HG03457 (cell line): Measurements from ENCODE around the gene RESP18.
"Not testable (repeated sequence)": the region's sequence is repeated elsewhere in the genome, so short reads cannot be mapped to it uniquely, and the experiment has no call there.

Source experiments
- ATAC-seq: cut with Tn5 transposase; IDR thresholded peaks from one replicate; pipeline ENCODE4 v1.9.1; 2021; ENCODE audit warnings: moderate number of reproducible peaks; ENCODE audit not compliant: unreplicated experiment

The RESP18 gene

DNA sequence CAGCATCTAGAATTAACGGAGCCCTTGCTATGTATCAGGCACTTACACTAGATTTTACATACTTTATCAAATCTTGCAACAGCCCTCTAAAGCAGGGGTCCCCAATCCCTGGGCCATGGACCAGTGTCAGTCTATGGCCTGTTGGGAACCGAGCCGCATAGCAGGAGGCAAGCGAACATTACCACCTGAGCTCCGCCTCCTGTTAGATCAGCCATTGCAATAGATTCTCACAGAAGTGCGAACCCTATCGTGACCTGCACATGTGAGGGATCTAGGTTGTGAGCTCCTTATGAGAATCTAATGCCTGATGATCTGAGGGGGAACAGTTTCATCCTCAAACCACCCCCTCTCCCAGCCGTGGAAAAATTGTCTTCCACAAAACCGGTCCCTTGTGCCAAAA lies 39.9 kb downstream of the RESP18 start:
- no peak for ATAC-seq

DNA sequence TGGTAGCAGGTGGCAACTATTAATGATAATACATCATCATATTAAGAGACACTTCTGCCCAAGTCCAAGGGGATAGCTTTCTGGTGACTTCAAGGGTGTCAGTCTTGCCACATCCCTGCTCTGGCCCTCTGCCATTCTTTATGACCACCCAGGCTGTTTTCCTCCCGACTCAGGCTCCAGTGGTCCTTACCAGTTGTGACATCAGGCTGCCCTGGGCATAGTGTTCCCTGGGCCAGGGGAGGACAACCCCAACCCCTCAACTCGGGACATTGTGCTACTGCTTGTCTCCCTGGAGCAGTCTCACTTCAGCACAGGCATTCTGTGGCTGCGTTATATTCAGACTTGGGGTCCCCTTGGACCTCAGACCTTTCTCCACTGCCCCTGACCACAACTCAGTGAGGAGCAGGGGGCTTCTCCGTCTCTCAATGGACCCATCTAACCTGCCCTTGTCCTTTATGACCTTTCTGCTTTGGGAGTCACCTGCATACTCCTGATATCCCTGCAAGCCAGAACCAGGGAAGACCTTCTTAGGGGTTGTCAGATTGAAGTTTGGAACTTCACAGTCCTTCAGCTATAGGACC lies 40.5 kb downstream of the RESP18 start:
- no peak for ATAC-seq

DNA sequence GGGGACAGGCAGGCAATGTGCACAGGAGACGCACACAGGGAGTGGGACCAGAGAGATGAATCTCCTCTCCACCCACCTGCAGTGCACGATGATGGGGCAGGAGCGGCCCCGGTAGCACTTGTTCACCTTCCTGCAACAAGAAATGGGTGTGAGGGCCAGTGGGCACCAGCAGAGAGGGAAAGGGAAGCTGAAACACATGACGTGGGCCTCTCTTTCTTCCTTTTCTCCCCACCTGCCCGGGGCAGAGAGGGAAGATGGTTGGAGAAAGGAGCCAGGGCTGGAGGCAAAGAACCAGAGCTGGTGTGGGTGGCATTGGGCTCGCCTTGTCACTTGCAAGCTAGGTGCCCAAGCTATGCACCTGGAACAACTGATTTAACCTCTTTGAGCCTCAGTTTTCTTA lies 41.1 kb downstream of the RESP18 start:
- ATAC-seq: no peak

DNA sequence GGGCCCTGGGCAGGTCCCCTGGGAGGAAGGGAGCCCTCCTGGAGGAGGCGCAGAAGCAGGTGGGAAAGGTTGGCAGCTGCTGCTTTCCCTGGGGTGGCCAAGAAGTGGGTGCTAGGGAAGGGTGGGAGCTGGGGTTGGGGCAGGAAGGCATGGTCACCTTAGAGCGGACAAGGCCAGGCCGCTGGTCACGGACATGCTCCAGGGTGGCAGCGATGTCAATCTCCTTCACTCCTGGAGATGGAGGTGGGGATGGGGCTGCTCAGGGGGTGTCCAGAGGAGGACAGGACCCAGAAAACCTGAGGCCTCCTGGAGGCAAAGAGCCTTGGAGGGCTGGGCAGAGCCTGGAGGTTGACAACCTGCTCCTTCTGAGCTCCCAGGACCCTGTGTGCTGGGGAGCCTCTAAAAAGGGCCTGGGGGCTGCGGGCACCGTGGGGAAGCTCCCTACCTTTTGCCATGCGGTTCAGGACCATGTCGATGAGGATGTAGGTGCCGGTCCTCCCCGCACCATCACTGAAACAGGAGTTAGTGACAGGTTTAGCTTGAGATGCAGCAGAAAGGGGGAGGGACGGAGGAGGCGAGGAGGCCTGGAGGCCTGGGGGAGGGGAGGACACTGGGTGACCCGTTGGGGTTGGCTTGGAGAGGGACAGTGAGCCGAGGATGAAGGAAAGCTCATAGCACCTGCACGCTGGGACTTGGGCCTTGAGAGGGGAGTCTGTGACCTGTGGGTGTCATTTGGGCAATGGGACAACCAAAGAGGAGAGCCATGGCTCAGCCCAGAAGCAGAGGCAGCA lies 42.0 kb downstream of the RESP18 start:
- no peak for ATAC-seq

DNA sequence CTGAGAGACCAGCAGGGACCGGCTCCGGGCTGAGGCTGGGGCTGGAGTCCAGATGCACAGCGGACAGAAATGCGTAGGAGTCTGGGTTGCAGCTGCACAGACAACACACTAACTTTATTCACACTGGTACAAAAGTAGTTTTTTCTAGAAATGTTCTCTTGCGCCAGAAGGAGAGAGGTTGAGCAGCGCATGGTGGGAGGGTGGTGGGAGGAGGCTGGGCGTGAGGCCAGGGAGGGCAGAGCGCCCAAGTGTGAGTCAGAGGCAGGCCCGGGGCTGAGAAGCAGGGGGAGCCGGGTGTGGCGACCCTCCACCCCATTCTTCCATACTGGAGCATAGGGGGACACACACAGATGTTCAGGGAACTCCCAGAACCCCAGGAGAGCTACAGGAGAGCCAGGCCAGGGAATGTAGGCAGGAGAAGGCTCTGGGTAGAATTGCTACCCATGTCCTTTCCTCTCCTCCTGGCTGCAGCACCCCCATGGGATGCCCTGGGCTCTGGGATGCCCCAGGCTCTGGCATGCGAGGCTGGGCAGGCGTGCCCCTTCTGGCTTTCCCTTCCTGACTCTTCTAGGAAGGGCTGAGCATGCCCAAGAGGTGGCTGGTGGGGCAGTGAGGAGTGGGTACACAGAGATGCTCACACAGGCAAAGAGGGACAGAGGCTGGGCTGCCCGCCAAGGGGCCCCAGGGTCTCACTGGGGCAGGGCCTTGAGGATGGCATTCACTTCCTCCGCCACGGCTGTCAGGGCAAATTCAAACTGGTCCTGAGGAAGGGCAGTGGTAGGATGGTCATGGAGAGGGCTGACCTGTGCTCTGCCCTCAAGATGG lies 42.8 kb downstream of the RESP18 start:
- no peak for ATAC-seq

DNA sequence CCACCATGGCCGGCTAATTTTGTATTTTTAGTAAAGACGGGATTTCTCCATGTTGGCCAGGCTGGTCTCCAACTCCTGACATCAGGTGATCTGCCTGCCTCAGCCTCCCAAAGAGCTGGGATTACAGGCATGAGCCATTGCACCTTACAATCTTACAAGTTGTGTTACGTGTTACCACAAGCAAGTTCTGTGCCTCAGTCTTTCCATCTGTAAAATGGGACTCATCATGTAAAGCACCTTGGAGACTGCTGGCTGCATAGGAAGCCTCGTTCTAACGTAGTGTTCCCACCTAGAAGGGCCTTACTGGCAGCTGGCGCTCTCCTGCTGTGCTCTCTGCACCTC lies 43.4 kb downstream of the RESP18 start:
- ATAC-seq: no peak

DNA sequence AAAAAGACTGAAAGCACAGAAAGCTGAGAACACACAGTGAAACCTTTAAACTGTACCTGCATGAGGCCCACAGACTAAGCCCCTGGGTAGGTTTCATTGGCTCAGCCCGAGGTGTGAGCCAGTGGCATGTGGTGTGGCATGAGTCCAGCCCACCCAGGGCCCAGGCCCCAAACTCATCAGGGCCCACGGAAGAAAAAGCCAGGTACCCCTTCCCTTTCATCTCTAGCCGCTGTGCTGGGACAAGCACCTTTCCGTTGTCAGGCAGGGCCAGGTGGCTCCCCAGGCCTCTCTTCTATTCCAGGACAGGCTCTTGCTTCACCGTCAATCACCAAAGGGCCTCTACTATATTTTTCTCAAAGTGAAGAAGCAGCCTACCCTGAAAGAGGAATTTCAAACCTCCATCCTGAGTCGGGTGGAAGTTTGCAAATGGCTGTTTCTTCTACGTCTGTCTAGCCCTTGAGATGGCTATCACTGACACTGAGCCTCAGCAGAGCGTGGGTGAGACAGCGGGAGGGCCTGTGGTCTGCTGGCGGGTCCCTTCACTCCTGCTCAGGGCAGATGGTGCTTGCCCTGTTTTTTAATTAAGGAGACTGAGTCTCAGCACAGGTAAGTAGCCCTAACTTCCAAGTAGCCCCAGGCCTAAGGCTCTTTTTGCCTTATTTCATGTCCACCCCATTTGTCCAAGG lies 44.8 kb downstream of the RESP18 start:
- ATAC-seq: no peak

DNA sequence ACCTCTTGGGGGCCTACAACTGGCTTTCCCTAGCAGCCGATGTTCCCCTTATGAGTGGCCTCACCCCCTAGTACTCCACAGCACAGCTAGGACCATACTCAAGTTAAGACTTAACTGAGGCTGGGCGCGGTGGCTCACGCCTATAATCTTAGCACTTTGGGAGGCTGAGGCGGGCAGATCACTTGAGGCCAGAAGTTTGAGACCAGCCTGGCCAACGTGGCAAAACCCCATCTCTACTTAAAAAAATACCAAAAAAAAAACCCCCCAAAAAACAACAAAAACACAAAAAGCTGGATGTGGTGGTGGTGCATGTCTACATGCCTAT lies 45.5 kb downstream of the RESP18 start:
- ATAC-seq: not testable (repeated sequence)

DNA sequence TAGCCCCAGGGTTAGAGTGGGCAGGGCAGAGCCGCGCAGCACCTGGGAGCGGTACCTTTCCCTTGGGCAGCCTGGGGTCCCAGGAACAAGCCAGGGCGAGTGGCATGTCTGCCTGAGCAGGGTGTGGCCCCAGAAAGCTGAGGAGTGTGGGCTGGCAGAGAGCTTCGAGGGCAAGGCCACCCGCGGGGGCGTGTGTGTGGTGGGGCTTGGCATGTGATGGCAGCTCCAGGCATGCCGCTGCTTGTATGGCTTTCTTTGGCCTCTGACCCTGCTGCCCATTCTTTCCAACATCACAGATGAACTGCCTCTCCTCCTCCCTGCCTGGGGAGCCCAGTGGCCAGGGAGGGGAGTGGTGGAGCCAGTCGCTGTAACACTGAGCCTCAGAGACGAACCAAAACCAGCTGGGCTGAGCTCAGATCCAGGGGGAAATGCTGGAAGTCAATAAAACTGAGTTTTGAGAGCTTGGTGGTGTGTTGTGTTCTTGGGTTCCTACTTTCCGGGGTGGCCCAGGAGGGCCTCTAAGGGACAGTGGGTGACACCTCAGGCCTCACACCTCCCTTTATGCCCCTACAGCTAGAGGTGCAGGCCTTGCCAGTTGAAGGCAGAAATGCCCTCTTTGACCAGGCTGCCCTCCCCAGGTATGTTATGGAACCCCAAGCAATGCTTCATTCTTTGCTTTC lies 46.0 kb downstream of the RESP18 start:
- no peak for ATAC-seq

DNA sequence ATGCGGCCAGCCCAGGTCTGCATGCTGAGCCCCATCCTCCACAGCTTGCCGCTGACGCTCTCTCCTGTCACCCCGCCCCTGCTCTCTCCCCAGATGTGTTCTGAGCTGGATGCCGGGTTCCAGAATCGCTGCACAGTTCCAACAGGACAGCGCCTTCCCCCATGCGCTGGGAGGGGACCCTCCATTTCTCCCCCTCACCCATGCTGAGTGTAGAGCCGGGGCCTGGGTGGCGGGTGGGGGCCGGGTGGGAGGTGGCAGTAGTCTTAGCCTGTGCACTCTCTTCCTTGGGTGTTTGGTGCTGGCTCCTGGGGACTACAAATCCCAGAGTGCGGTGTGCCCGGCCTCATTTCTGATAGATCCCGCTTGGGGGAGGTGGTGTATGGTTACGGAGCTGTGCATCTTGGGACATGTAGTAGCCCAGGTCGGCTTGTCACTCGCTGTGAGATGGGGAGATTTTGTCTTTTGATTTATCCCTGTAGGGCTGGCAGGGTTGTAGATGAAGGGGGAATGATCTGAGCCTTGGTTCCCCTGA lies 46.6 kb downstream of the RESP18 start:
- ATAC-seq: no peak

DNA sequence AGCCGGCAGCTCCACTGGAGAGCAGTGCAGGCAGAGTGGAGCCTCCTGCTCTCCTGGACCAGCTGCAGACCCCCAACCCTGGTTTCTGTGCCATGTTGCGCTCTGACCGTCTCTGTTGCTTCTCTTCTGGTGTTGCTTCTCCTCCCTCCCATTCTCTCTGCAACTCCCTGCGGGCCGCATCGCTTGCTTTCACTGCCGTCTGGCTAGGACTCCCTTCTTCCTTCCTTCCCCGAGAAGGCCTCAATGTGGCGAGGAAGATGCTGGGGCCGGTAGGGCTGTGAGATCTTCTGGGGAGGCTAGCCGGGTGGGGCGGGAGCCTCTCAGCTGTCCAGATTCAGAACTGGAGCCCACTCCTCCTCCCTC lies 47.2 kb downstream of the RESP18 start:
- ATAC-seq: no peak

DNA sequence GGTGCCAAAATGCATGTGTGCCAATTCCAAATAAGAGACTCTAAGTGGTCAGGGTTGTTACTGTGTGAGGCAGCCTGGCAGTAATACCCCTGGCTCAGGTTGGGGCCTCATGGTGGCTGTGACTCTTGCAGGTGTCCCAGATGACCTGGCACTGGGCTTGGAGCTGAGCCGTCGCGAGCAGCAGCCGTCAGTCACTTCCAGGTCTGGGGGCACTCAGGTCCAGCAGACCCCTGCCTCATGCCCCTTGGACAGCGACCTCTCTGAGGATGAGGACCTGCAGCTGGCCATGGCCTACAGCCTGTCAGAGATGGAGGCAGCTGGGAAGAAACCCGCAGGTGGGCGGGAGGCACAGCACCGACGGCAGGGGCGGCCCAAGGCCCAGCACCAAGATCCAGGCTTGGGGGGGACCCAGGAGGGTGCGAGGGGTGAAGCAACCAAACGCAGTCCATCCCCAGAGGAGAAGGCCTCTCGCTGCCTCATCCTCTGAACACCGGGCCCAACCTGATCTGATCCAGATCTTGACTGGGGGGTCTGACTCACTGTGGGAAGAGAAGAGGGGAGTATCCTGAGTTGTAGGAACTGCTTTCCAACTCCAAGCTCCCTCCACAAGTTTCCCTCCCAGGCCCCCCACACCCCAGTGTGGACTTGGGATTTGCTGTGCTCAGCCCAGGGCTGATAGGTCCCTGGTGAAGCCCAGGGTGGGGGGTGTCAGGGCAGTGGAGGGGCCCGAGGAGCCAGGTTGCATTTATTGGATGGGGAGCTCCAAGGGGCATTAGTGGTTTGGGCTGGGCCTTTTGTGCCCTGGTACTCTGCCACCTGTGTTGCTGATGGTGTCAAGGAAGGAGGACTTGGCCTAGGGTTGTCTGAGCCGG lies 47.8 kb downstream of the RESP18 start:
- no peak for ATAC-seq

DNA sequence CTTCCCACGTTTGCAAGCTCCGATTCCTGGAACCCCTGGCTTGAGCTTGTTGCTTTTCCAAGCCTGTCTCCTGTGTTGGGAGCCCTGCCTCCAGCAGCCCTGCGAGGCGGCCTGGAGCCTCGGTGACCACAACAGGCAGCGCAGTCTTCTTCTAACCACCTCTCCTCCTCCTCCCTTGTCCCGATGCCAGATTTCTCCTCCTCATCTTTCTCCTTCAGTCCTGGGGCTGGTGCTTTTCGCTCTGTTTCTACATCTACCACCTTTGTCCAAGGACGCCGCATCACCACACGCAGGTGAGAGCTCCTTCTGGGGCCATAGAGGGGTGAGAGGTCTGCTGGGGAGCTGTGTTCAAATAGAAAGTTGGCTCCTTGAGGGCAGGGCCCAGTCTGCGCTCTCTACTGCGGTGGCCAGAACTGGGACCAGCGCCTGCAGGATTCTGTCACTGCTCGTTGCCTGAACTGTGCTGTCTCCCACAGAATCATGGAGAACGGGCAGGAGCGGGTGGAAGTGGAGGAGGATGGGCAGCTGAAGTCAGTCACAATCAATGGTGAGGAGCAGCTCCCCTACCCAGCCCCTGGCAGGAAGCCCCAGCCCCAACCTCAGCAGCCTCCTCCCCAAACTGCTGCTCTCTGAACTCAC lies 49.5 kb downstream of the RESP18 start:
- ATAC-seq: no peak

DNA sequence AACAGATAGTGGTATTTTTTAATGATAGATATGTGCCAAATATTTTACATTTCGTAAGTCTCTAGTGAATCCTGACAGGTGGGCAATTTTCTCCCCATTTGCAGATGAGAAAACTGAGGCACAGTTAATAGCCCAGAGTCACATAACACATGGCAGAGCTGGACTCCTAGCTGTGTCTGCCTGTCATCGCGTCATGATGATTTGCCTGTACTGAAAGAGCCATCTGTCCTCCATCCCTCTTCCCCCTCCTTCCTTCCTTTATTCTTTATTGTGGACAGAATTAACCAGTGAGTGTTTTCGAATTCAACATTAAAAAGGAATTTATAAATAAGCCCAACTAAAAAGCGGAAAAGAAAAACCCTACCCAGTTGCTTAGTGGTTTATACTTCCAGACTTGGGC lies 50.2 kb downstream of the RESP18 start:
- no peak for ATAC-seq

DNA sequence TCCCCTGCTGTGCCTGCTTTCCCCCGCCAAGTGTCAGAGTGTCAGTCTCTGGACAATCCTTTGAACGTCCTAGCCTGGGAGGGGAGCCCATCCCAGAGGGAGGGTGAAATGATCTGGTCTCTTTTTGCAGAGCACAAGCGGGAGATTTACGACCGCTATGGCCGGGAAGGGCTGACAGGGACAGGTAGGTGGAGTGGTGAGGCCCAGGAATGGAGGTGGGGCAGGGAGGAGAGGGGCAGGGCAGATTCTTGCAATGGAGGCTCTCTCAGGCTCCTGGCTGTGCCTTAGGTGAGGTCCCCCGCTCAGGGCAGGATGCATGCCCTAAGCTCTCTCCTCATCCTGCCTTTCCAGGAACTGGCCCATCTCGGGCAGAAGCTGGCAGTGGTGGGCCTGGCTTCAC lies 51.0 kb downstream of the RESP18 start:
- ATAC-seq: no peak

DNA sequence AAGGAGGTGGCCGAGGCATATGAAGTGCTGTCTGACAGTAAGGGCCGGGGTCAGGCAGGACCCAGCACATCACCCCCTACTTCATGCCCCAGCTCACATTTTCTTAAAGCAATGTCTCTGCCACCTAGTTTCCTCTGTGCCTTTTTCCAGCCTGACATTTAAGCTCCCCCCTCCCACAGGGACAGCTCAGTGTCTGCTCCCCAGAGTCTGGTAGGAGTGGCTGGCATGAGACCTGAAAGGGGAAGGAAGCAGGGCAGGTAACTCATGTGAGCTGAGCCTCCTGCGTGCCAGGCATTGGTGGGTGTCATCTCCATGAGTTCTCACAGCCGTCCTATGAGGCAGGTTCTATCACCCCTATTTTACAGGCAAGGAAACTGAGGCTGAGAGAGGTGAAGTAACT lies 51.9 kb downstream of the RESP18 start:
- ATAC-seq: no peak

DNA sequence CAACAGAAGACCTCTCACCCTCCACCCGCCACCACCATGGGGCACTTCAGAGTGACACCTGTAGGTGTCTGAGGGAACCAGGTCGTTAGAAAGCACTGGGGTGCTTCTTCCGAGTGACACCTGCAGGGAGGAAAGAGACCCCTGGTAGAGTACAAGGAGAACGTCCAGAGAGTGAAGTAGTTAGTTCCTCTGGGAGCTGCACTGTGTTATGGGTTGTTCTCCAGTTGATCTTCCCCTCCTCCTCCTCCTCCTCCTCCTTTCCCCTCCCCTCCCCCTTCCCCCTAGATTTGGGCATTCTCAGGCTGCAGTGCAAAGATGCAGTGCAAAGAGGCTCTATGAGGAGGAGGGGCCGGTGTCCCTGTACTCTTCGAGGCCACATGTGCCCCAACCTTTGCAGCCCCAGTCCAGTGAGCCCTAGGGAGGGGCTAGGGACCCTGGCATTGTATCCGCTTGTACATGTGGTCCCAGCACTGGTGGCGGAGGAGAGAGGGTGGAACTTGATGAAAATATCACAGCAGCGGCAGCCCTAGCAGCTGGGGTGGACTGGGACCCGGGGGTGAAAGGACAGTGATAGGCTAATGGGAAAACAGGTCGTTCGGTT lies 52.5 kb downstream of the RESP18 start:
- no peak for ATAC-seq

DNA sequence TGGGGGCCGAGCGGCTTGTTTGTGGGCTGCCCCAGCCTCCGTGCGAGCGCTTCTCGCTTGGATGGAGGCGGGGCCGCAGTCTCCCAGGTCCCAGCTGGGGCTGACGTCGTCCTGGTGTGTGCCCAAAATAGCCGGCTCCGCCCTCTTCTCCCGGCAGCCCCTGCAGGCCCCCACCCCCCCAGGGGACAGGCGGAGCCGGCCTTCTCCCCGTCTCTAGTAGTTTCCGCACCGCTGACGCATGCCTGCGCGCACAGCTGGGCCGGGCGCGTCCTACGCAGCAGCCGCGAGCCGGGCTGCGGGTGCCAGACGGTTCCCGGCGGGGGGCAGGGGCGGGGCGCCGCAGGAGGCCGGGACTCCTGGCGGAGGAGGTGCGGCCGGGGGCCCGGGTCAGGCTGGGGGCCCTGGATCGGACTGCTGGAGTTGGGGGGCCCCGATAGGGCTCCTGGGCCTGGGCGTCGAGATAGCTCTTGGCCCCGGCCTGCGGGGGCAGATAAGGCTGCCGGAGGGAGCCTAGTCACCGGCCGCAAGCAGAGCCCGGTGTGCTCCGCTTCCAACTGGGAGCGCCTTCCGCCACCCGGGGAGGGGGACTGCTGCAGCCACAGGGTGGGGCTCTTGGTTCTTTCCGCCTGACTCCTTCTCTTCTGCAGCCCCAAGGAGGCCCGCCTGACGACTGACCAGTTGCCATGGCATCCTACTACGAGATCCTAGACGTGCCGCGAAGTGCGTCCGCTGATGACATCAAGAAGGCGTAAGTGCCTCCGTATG lies 53.2 kb downstream of the RESP18 start, which contains the start of gene DNAJB2:
Gene DNAJB2 (plus strand): TSS at position 216 of the 765 bp plus-strand sequence. CDS start 468 bp downstream, at position 684.
- ATAC-seq: peak; percentile 79
